NCI-H82 treated with DMSO at 0.1 percent for 48 hours (cell line): Measurements from ENCODE around the gene FAHD1.

ENCODE experiments used
- DNase-seq: peaks from one replicate; lab custom pipeline; 2025; ENCODE audit not compliant: unreplicated experiment; lab: John Stamatoyannopoulos, UW

The FAHD1 gene

GRCh38 chr16:1816396-1817275 is 10.4 kb upstream of the FAHD1 start:
- no peak for DNase-seq

GRCh38 chr16:1817276-1817589 is 9.8 kb upstream of the FAHD1 start:
- DNase-seq = no peak

GRCh38 chr16:1817716-1818115 is 9.3 kb upstream of the FAHD1 start:
- no peak for DNase-seq

- DNase-seq = no peak
These were observed 8.7 kb upstream of the FAHD1 start for GRCh38 chr16:1818204-1818872.

GRCh38 chr16:1818873-1819525 is 8.0 kb upstream of the FAHD1 start:
- no peak for DNase-seq

DNA sequence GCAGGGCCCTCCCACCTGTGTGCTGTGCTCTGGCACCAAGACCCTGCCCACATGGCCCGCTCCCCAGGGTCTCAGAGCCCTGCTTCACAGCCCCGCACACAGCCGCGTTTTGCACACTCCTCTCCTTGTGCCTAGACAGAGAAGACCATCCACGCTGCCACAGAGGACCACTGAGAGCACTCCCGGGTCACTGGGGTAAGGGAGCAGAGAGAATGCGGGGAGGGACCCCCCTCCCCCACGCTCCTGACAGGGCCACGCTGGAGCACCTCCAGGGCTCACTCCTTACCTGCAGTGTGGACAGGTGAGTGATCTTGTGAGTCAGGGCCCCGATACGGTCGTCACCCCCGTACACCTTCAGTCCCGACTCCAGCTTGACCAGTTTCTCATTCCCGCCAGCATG is 7.4 kb upstream of the FAHD1 start:
- no peak for DNase-seq

DNA sequence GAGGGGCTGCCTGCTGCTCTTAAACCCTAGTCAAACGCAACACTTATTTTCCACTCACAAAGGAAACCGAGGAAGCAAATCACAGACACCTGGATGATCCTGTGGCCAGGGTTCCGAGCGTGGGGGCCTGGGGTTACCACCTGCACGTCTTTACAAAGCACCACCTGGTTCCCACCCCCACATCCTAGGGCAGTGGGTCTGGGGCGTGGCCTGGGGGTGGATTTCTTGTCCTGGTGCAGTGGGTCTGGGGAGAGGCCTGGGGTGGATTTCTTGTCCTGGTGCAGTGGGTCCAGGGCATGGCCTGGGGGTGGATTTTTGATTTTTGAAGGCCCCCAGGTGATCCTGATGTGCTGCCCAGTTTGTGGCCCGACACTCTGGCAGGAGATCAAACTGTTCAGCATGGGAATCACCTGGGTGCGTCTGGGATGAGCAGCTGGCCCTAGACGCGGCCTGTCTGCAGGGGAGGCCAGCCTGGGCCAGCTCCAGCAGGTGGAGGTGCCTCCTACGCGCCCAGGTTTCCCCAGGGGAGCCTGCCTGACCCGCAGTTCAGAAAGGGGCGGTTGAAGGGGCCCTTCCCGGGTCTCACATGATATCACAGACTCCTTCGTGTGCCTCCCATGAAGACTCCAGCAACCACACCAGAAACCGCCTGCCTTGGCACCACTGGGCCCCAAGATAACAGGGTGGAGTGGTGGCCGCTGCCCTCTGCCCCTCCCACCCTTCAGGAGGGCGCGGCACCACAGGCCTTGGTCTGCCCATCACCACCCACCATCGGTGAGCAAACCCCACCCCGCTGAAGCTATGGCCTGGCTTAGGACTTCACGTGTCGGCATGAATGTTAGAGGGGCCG is 6.7 kb upstream of the FAHD1 start:
- no peak for DNase-seq

DNA sequence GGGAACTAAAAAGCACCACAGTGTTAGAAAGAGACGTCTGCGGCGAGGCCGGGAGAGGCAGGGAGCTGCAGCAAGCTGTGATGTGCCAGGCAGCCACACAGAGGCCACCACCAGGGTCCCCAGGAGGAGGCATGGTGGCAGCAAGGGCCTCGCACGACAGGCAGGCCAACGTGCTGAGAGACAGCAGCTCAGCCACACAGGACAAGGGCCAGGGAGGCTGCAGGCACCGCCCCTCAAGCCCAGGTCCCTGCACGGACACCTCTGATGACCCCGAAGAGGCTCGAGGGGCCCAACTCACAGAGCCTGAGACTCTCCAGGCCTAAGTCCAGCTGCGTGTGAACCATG is 6.1 kb upstream of the FAHD1 start:
- DNase-seq = no peak

- DNase-seq = no peak
These were observed 5.0 kb upstream of the FAHD1 start for GRCh38 chr16:1821861-1822611.

DNA sequence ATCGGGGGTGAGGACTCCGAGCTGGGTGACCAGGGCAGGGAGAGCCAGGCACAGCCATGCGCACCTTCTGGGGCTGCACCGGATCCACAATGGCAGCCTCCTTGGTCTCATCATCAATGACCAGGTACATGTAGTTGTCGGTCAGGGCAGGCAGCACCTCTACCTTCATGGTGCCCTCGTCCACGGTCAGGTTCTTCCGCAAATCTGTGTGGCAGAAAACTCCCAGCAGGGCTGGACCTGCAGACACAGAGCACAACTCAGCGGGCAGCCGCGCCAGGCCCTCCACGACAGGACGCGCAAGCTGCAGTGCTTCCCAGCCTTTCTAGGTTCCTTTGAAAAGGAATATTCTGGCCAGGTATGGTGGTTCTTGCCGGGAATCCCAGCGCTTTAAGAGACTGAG is 4.2 kb upstream of the FAHD1 start:
- no peak for DNase-seq

- peak; percentile 10 for DNase-seq
These were observed 3.2 kb upstream of the FAHD1 start for GRCh38 chr16:1823821-1824220.

DNA sequence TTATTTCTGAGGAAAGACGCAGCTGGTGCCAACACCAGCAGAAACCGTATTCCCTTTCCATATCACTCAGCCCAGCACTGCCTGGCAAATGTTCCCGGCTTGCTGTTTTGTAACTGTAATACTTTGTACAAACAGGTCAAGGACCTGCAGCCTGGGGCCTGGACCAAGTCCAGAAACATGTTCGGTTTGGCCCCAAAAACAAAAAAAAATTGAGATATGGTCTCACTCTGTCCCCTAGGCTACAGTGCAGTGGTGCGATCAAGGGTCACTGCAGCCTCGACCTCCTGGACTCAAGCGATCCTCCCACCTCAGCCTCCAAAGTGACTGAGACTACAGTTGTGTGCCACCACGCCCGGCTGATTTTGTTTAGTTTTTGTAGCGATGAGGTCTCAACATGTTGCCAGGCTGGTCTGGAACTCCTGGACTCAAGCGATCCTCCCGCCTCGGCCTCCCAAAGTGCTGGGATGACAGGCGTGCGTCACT is 1.6 kb upstream of the FAHD1 start:
- no peak for DNase-seq

DNA sequence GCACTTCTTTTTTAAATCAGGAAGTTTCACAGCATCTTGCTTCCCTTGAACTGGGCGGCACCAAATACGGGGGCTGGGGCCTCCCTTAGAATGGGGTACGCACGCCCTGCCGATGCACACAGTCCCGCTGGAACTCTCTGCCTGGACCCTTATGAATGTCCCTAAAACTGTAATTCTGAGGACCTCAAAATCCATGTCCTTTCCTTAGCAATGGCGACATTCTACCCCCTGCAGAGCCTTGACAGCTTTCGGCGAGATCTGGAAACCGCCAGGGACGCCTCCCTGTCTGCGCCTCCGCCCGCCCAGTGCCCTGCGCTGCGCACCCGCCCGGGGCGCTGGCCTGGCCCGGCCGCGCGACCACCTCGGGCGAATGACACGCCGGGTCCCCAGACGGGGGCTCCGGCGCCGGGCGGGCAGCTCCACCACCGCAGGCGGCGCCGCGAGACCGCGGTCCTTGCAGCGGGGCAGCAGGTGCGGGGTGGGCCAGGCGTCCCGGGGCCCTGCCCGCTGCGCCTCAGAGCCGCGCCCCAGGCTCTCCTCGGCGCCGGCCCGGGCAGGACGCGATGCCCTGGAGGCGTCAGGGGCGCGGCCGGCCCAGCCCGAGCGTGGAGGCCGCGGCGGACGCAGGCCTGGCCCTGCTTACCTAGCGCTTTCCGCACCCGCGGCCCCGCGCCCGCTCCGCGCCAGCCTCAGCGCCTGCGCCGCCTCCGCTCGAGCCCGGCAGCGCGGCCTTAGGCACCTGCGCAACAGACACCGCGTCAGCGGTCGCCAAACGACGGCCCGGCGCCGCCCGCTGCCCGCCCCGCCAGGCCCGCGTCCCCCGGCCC is 929 bp upstream of the FAHD1 start:
- no peak for DNase-seq

DNA sequence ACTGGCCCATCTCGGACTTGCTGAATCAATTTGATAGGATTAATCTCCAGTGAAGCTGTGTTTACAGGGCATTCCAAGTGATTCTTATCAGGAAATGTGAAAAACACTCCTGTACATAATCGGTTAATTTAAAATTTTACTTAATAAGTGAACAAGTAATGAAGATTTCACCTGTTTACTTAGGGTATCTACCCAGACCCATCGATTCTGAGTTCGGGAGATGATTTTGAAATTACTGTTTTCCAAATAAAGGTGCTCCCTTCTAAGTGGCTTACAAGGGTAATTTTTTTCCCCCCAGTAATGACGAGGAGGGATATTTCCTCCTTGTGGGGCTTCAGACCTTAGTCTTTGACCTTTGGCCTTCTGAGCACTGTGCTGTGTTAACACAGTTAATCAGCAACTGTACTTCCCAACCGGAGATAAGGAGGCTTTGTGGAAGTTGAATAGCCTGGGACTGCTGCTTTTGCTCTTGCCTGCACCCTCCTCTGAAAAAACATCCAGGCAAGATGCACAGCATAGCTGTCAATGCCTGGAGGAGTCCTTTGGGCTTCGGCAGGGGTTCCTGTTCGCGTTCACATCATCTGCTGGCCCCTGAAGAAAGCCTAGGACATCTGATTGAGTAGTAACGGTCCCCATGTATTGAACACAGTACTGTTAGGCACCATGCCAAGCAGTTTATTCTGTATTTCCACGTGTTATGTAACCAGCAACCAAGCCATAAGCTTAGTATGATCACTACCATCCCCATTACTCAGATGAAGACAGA is 1.8 kb downstream of the FAHD1 start:
- no peak for DNase-seq

DNA sequence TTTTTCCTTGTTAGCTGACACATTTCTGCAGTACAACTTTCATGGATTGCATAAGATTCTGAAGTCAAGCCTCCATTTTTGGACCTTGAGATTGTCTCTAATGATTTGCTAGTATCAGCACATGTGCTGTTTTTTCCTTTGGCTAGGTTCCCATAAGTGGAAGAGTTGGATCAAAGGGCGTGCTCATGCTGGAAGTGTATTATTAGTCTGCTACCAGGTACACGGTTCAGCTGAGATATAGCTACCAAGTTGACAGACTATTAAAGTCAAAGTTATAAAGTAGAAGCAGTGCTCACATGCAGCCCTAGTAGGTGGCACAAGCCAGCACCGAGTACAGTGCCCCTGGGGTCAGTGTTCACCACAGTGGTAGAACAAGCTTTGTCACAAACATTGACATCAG is 3.2 kb downstream of the FAHD1 start:
- DNase-seq = no peak

DNA sequence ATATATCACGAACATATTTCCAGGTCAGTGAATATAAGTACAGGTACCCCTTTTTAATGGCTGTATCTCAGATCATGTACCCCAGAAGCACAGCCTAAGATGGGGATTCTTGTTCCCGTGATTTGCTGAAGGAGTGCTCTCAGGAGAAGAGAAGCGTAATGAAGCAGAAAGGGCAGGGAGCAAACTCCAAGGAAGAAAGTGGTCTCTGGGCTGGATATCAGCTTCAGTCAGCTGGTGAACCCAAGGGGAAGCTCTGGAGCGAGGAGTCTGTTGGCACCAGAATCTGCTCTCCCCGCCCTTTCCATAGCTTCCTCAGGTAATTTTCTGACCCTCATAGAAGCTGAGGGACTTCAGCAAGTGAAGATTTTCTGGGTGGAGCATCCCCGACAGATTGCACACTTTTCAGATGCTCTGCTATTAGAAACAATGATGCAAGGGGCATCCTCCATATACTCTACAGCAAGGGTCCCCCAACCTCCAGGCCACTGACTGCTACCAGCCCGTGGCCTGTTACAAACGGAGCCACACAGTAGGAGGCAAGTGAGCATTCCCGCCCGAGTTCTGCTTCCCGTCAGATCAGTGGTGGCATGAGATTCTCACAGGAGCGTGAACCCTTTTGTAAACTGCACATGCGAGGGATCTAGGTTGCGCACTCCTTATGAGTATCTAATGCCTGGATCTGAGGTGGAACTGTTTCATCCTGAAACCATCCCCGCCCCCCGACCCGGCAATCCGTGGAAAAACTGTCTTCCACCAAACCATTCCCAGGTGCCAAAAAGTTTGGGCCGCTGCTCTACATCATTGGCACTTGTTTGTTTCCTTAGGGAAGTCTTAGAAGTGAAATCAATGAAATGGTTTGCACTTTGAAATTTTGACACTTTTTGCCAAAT is 4.4 kb downstream of the FAHD1 start:
- no peak for DNase-seq

DNA sequence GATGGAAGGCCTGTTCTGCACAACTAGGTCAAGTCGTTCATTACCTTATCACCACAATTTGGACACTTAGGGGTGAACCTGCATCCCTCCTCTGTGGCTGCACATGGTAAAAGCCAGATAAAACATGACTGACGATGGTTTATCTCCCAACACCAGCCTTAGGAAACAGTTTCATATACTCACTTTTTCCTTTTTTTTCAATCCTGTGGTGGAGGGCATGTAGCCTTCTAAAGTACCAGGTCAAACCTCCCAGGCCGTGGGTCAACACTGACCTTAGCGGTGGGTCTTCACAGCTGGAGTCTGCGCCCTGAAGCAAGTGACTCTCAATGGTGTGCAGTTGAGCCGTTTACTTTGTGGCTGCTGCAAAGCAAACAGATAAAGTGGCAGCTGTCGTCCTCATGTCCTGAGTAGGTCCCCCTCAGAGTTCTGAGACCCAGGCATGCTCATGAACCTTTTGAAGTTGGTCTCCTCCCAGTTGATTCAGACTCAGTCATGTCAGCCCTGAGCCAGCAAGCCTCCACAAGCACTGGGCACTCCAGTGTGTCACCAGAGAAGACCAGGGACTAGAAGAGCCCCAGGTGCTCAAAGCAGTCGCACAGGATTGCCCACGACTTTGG is 5.9 kb downstream of the FAHD1 start:
- no peak for DNase-seq

DNA sequence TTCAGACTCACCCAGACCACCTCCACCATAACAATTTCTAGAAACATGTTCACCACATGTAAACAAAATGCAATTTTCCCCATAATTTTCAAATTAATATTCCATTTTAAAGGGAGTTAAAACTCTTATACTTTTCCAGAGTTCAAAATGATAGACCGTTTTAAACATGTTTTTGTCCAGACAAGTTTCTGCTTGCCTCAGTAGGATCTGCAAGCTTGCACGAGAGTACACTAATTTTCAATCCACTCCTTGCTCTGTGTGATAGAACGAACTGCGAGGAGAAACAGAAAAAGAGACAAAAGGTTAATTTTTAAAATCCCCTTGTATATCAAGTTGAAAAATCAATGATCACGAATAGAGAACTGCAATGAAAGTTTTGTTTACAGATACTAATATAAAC is 7.1 kb downstream of the FAHD1 start:
- DNase-seq = no peak
